GM12878 (cell line): Measurements from ENCODE around the gene S100A6. TPM values are rescaled to one million over a fixed set of nuclear protein-coding genes. Genes with fewer than 3 reads are reported as not detected.

ENCODE experiments used
- ATAC-seq: fragments of 200-7000 bp; cut with Tn5 transposase; 3 replicates; pipeline ENCODE4 v1.9.1; 2020; ENCODE audit warnings: mild to moderate bottlenecking, moderate library complexity
- BruUV-seq: library from RNA; stranded (reverse); fragments of 400-500 nt; replicated peaks from 2 replicates; lab custom pipeline; 2021; lab: Mats Ljungman, UMichigan
- CTCF ChIA-PET: fragments of 300-600 bp; sonication (Branson Sonifier 250); formaldehyde crosslinking; extraction: SDS; loops from one replicate; lab custom pipeline; 2021; ENCODE audit warnings: inconsistent platforms; lab: Yijun Ruan, JAX
- POLR2A ChIA-PET: fragments of 350-600 bp; formaldehyde crosslinking; extraction: SDS; loops from one replicate; lab custom pipeline; 2021; ENCODE audit warnings: inconsistent platforms; lab: Charles Lee
- RAD21 ChIA-PET: fragments of 300-600 bp; sonication (Branson Sonifier 250); formaldehyde crosslinking; loops from one replicate; lab custom pipeline; 2023; ENCODE audit warnings: antibody characterized with exemption; ENCODE audit not compliant: unreplicated experiment; lab: Charles Lee
- SMC1A ChIA-PET: fragments of 300-600 bp; sonication (Branson Sonifier 250); formaldehyde crosslinking; loops from one replicate; lab custom pipeline; 2023; ENCODE audit not compliant: unreplicated experiment, uncharacterized antibody; lab: Charles Lee
- DNase-seq: peaks from one replicate; pipeline ENCODE4 v3.0.0-alpha.2; 2011; ENCODE audit warnings: low read depth, low spot score
- FAIRE-seq: peaks from 3 replicates; lab custom pipeline; 2011; peaks lifted over from hg19 to GRCh38; lab: Jason Lieb, UNC
- H2AFZ ChIP-seq: 2 replicates; pipeline ENCODE4 v1.6.0; 2011; ENCODE audit warnings: low read depth, low read length, control low read depth; ENCODE audit not compliant: control insufficient read depth
- H3K27ac ChIP-seq: 2 replicates; pipeline ENCODE4 v1.5.1; 2011; ENCODE audit warnings: control low read depth; ENCODE audit not compliant: control insufficient read depth, insufficient read depth
- H3K27me3 ChIP-seq, 2 experiments: replicated peaks in 1 of 2; 2 replicates each; pipeline versions ENCODE4 v1.6.0 to v1.6.1; 2011; ENCODE audit warnings: low read length in 1 of 2; ENCODE audit not compliant: control insufficient read depth in 2 of 2, insufficient read depth in 2 of 2
- H3K36me3 ChIP-seq, 2 experiments: 2 replicates each; pipeline ENCODE4 v1.5.1; 2011; ENCODE audit warnings: low read length in 1 of 2; ENCODE audit not compliant: control insufficient read depth in 2 of 2, insufficient read depth in 2 of 2
- H3K4me1 ChIP-seq: 2 replicates; pipeline ENCODE4 v1.6.1; 2011; ENCODE audit warnings: mild to moderate bottlenecking, low read length, moderate library complexity, mixed read lengths; ENCODE audit not compliant: control insufficient read depth, insufficient read depth
- H3K4me2 ChIP-seq: 2 replicates; pipeline ENCODE4 v1.6.0; 2011; ENCODE audit warnings: control low read depth; ENCODE audit not compliant: control insufficient read depth, insufficient read depth
- H3K4me3 ChIP-seq: fragments of 200-600 bp; sonication (generic); 2 replicates; pipeline ENCODE4 v1.5.1; 2016
- H3K79me2 ChIP-seq: 2 replicates; pipeline ENCODE4 v1.6.0; 2011; ENCODE audit warnings: low read length; ENCODE audit not compliant: control insufficient read depth, insufficient read depth
- H3K9ac ChIP-seq: 2 replicates; pipeline ENCODE4 v1.8.0; 2011; ENCODE audit warnings: low read length, control low read depth, mixed read lengths; ENCODE audit not compliant: control insufficient read depth, insufficient read depth
- H3K9me3 ChIP-seq: replicated peaks from 3 replicates; pipeline ENCODE4 v1.5.1; 2011; ENCODE audit warnings: mild to moderate bottlenecking, low read length; ENCODE audit not compliant: control insufficient read depth, insufficient read depth
- H4K20me1 ChIP-seq: 2 replicates; pipeline ENCODE4 v1.6.0; 2011; ENCODE audit not compliant: control insufficient read depth, insufficient read depth
- BHLHE40 ChIP-seq, 2 experiments: fragments of 450-650 bp in 1 of 2; IDR thresholded peaks; 2 replicates each; pipeline ENCODE4 v1.6.1; 2011 to 2017; ENCODE audit warnings: low read depth in 2 of 2, borderline replicate concordance in 1 of 2, improper control_type of control experiment in 1 of 2, low read length in 1 of 2, mild to moderate bottlenecking in 1 of 2
- CBX3 ChIP-seq: fragments of 200-600 bp; sonication (generic); IDR thresholded peaks from 2 replicates; pipeline ENCODE4 v1.6.1; 2016; ENCODE audit warnings: low read depth, borderline replicate concordance
- REST ChIP-seq: IDR thresholded peaks from 2 replicates; pipeline ENCODE4 v1.6.1; 2012; ENCODE audit warnings: mild to moderate bottlenecking, low read depth, low read length
- SIN3A ChIP-seq: IDR thresholded peaks from 2 replicates; pipeline ENCODE4 v1.6.1; 2012; ENCODE audit warnings: low read depth, low read length, improper control_type of control experiment
- TBL1XR1 ChIP-seq: IDR thresholded peaks from 2 replicates; pipeline ENCODE4 v1.6.1; 2012; ENCODE audit warnings: low read depth, low read length, improper control_type of control experiment
- WGBS: methylation state at CpG from one replicate; pipeline ENCODE4 v1.1.6; 2016; ENCODE audit warnings: low lambda C conversion rate; ENCODE audit not compliant: insufficient replicate concordance, insufficient coverage; ENCODE audit errors: missing lambda C conversion rate; 5-methylcytosine and 5-hydroxymethylcytosine counted together
- in situ Hi-C: fragments of 300-500 bp; cut with MboI; formaldehyde crosslinking; loops from 9 replicates; pipeline ENCODE4 v1.14.3; 2018; ENCODE audit warnings: mixed read lengths
- intact Hi-C: fragments of 100-400 bp; cut with micrococcal nuclease; formaldehyde crosslinking; loops from one replicate; pipeline ENCODE4 v1.14.2; 2022; ENCODE audit not compliant: unreplicated experiment
- polyA plus RNA-seq, 11 experiments: library from polyadenylated mRNA; depleted of rRNA in 4 of 11; unstranded in 6 of 11; stranded (reverse) in 5 of 11; fragments of >200 nt; fragmentation: Nextera tagmentation in 4 of 11; fragmentation: Illumina TruSeq in 1 of 11; extraction: Ambion mirVana in 4 of 11; extraction: Trizol in 1 of 11; gene quantifications; 1 replicate in 1 of 11; 2 replicates in 10 of 11; pipeline versions ENCODE4 v1.2.1 to v1.2.3, GENCODE V29; 2011 to 2016; ENCODE audit warnings: inconsistent platforms in 2 of 11, missing spikeins in 2 of 11, low read depth in 1 of 11
- total RNA-seq, 4 experiments: library from RNA; depleted of rRNA in 3 of 4; stranded (reverse); fragments of >200 nt in 3 of 4; fragmentation: Illumina TruSeq in 1 of 4; extraction: Trizol in 1 of 4; gene quantifications; 2 replicates each; pipeline versions ENCODE4 v1.2.1 to v1.2.3, GENCODE V29; 2013 to 2021
- TF ChIP-seq, protein P1 (sequence below): fragments of 450-650 bp; IDR thresholded peaks from 2 replicates; pipeline ENCODE4 v1.6.1; 2017; ENCODE audit warnings: mild to moderate bottlenecking

S100A6 gene
- total and polyA plus RNA-seq, 10 of the 15 experiments (the other 5 are each of a cell fraction or from before 2014, with no cell fraction given): 7.2 to 121 (median 45.7) TPM

DNA sequence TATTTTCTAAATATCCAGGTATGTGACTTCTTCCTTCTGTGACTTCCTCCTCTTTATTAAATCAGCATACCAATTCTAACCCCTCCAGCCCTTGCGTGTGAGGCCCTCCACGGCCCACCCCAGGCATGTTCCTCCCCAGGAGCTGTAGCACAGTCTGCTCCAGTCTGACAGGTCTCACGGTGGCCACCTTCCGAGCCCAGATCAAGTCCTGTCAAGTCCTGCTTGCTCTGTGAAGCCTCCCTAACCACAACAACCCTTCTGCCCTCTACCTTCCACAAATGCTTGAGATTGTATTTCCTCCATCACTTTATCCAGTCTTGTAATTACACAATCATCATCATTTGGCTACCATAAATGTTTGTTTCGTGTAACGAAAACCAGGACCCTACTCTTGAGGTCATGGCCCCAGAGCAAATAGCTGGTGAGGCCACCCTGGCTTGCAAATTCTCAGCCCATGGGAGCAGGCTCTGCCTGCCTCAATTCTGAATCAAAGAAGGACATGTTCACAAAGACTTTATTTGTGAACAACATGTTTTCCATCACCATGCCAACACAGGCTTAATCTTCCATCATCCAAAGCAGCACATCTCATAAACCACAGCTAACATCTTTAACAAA lies 42.3 kb downstream of the S100A6 start:
- WGBS: 42% methylated on average over 6 of the region's 6 CpGs
- TF ChIP-seq SIN3A: no peak
- TF ChIP-seq CBX3: no peak
- TF ChIP-seq, protein P1, sequence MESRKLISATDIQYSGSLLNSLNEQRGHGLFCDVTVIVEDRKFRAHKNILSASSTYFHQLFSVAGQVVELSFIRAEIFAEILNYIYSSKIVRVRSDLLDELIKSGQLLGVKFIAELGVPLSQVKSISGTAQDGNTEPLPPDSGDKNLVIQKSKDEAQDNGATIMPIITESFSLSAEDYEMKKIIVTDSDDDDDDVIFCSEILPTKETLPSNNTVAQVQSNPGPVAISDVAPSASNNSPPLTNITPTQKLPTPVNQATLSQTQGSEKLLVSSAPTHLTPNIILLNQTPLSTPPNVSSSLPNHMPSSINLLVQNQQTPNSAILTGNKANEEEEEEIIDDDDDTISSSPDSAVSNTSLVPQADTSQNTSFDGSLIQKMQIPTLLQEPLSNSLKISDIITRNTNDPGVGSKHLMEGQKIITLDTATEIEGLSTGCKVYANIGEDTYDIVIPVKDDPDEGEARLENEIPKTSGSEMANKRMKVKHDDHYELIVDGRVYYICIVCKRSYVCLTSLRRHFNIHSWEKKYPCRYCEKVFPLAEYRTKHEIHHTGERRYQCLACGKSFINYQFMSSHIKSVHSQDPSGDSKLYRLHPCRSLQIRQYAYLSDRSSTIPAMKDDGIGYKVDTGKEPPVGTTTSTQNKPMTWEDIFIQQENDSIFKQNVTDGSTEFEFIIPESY: no peak
- no peak for TF ChIP-seq REST
- no peak for TF ChIP-seq TBL1XR1
- no peak for TF ChIP-seq BHLHE40 (IDR thresholded peaks at IDR 0.05; ENCODE audit: borderline replicate concordance in 1 of 2, low read depth in 2 of 2, low read length in 1 of 2)
- in situ Hi-C loops: no loop called here
- Histone ChIP-seq H3K27ac (no peak overlapping the region), H3K4me1 (peaks cover 3% of the 10 kb centered on the region; the same call in 1 of the 2 replicates), H3K9ac (no peak overlapping the region), H2AFZ (no peak overlapping the region), H3K4me3 (no peak overlapping the region), H3K27me3 (no peaks in the 10 kb centered on the region; a peak in 2 of 4 replicates), H4K20me1 (no peaks in the 10 kb centered on the region), H3K79me2 (no peaks in the 10 kb centered on the region), H3K36me3 (no peaks in the 10 kb centered on the region), H3K4me2 (no peak overlapping the region), H3K9me3 (no peaks in the 10 kb centered on the region)
- SMC1A ChIA-PET: interaction anchor here (1.1 to 7.1 kb wide), 4 partner anchors 27 to 157 kb away, joined by 3 to 106 read pairs (median 5); no protein-coding TSS in a partner anchor
- RAD21 ChIA-PET: interaction anchor here (1.0 to 3.7 kb wide), 3 partner anchors 67 to 141 kb away, joined by 3 to 94 read pairs (median 3); partner anchors contain the start of gene PGLYRP4
- CTCF ChIA-PET: interaction anchor here (1.0 to 8.0 kb wide), 10 partner anchors 9 to 181 kb away, joined by 3 to 326 read pairs (median 22); partner anchors contain the start of genes PGLYRP3, PGLYRP4 and S100A9
- ATAC-seq (no peak), DNase-seq (no peak), FAIRE-seq (no peak)
- intact Hi-C loops: no loop called here
- POLR2A ChIA-PET: no interaction called here
- no TSS peak for BruUV-seq
